Hindlimb muscle (tissue), 1 donor: ENCODE results near the gene SFTPD. TPM values are rescaled to one million over a fixed set of nuclear protein-coding genes. Genes with fewer than 3 reads are reported as not detected.
"Not testable (repeated sequence)": the region's sequence is repeated elsewhere in the genome, so short reads cannot be mapped to it uniquely, and the experiment has no call there.

ENCODE experiments used
- DNase-seq: peaks from one replicate; pipeline ENCODE4 v3.0.0-alpha.2; 2013
- polyA plus RNA-seq: library from polyadenylated mRNA; unstranded; fragments of 120-200 nt; gene quantifications from one replicate; pipeline ENCODE4 v1.2.1, GENCODE V29; 2013; ENCODE audit not compliant: insufficient read length

SFTPD gene
- polyA plus RNA-seq, 1 donor = 1.8 TPM

DNA sequence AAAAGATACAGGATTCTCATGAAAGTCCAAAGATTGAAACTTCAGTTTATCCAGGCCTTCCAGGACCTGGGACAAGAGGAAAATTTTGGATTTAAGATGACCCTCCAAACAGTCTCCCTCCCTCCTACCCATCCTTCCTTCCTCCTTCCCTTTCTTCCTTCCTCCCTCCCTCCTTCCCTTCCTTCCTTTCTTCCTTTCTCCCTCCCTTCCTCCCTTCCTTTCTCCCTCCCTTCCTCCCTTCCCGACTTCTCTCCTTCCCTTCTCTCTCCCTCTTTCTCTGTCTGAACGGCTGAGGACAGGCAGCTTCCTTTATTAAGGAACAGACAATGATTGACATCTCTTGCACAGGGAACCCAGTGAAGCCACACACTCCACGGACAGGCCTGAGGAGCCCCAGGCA lies 23.3 kb downstream of the SFTPD start:
- DNase-seq = no peak

GRCh38 chr10:79923669-79924068 lies 25.2 kb downstream of the SFTPD start:
- DNase-seq = no peak

- DNase-seq = no peak
Measured at GRCh38 chr10:79923145-79923544, 25.8 kb downstream of the SFTPD start.

GRCh38 chr10:79922011-79922412 lies 26.9 kb downstream of the SFTPD start:
- not testable (repeated sequence) for DNase-seq

GRCh38 chr10:79915838-79916237 lies 33.1 kb downstream of the SFTPD start:
- DNase-seq = not testable (repeated sequence)

- not testable (repeated sequence) for DNase-seq
Measured at GRCh38 chr10:79914512-79914911, 34.4 kb downstream of the SFTPD start.

DNA sequence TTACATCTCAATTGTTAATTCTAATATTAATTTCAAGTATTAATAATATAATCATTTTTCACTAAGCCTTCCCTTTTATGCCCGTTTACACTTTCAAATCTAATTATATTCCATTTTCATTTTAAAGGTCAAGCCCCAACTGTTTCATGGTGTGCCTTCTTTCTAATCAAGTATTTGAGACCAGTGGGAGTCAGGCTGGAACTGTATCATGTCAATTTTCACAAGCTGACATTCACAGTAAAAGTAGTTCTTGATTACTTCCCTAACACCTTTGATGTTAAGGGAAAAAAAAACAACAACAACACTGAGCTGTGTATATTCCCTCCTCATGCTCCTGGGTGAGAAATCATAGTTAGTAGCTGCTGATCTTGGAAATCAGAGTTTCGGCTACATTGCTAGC lies 38.1 kb downstream of the SFTPD start:
- no peak for DNase-seq

DNA sequence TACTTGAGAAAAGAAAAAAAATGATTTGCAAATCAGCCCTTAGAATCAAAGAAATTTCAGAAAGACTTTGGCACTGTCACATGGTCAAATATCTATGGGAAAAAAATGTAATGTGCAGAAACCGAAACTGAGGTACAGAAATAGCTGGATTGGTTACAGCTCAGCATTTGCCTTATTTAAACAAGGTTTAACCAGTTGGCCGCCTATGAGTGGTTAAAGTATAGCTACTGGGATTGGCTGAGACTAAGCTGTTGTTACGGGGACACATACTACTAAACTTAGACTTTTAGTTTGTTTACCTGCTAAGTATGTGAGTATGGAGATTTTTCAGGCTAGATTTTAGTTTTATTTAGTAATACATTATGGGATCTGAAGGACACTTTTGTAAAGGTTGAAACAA lies 38.6 kb downstream of the SFTPD start:
- no peak for DNase-seq

- no peak for DNase-seq
Measured at GRCh38 chr10:79905322-79906314, 43.3 kb downstream of the SFTPD start.

- DNase-seq = peak; percentile 65
Measured at GRCh38 chr10:79904671-79905321, 44.1 kb downstream of the SFTPD start.

- not testable (repeated sequence) for DNase-seq
Measured at GRCh38 chr10:79901571-79901970, 47.3 kb downstream of the SFTPD start.

DNA sequence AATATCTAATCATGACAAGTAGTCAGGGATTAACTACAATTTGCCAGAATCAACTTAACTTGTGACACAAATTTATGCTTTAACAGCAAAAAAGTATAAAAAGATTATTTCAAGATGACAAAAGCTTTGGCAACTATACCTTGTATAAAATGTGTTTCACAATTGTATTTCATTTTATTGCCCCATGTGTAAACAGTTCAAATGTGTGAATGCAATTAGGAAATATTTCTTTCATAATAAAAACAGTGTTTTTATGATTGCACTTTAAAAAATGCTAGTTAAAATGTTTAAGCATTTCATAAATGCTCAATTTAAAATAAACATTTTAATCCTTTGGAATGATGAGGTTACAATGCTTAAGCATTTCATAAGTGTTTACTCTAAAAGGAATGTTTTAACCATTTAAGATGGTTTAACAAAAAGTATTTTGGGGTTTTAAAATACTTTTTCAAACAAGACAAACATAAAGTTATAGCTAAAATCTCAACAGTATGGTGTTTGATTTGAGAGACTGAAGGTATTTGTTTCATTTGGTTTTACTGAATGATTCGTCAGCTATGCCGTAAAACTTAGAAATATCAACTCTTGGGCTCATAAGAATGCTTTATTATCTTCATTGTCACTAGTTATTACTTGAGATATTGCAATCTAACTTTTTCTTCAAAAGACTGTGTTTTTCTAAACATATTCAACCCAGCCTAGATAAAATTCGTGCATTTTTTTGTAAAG lies 50.1 kb downstream of the SFTPD start:
- no peak for DNase-seq

- DNase-seq = not testable (repeated sequence)
Measured at GRCh38 chr10:79892896-79893295, 56.0 kb downstream of the SFTPD start.

DNA sequence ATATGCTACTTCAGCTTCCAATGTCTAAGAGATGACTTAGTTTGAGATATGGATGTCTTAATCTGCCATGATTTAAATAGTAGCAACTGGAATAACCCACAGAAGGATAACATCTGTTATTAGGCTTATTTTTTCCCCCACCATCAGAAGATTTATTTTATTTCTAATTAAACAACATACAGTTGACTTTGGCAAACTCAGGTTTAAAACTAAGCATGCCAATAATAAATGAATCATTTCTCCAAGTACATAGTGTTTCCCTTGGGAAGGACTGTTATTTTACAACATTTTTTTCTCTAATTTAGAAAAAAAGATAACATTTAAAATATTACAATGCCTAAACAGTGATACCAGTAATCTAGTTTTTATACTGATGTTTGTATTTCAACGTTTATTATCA lies 58.4 kb downstream of the SFTPD start:
- no peak for DNase-seq

DNA sequence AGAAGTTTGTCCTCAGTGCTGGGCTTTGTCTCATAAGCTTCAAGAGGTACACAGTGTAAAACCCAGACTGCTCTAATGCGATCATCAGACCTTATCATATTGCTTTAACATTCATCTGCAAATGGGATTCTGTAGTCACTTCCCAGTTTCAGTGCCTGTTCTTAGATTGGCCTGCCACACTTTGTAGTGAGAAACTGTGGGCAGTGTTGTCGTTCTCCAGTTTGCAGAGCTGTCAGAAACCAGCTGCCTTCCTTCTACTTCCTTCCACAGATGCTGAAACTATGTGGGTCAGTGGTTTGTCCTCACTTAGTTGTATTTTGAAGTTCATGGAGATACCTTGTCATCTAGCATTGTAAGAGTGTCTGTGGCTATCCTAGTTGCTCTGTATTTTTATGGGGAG lies 59.9 kb downstream of the SFTPD start:
- DNase-seq = not testable (repeated sequence)

Other genes starting within 250 kb of the SFTPD start
- 1.6 TPM for gene NUTM2B, start 245.9 kb downstream of the SFTPD start, polyA plus RNA-seq
- gene NUTM2E, start 122.4 kb downstream of the SFTPD start, polyA plus RNA-seq = 0.67 TPM
- 16.3 TPM for gene TMEM254, start 129.6 kb upstream of the SFTPD start, polyA plus RNA-seq
- gene PLAC9, start 183.6 kb upstream of the SFTPD start, polyA plus RNA-seq = 75.9 TPM